ENCODE results near the gene RAP1B.

The RAP1B gene

GRCh38 chr12:68610370-68611093 is at the start of gene RAP1B:
TSS of gene RAP1B (plus strand) at chr12:68610899. CDS start at chr12:68648725, 37,826 bp downstream.
- peak; percentile 89 for DNase-seq

GRCh38 chr12:68561830-68562229 is 48.9 kb upstream of the RAP1B start:
- no peak for DNase-seq

- DNase-seq, result no peak
Measured at GRCh38 chr12:68564166-68564565, 46.5 kb upstream of the RAP1B start.

- DNase-seq, result no peak
Measured at GRCh38 chr12:68565391-68565903, 45.3 kb upstream of the RAP1B start.

- DNase-seq, result no peak
Measured at GRCh38 chr12:68568922-68569569, 41.7 kb upstream of the RAP1B start.

- DNase-seq, result no peak
Measured at GRCh38 chr12:68572661-68573060, 38.0 kb upstream of the RAP1B start.

- no peak for DNase-seq
Measured at GRCh38 chr12:68573406-68573805, 37.3 kb upstream of the RAP1B start.

GRCh38 chr12:68577949-68578348 is 32.8 kb upstream of the RAP1B start:
- no peak for DNase-seq

- no peak for DNase-seq
Measured at GRCh38 chr12:68578765-68579164, 31.9 kb upstream of the RAP1B start.

GRCh38 chr12:68579254-68579653 is 31.4 kb upstream of the RAP1B start:
- no peak for DNase-seq

- no peak for DNase-seq
Measured at GRCh38 chr12:68580911-68581310, 29.8 kb upstream of the RAP1B start.

- DNase-seq, result no peak
Measured at GRCh38 chr12:68581926-68582325, 28.8 kb upstream of the RAP1B start.

- no peak for DNase-seq
Measured at GRCh38 chr12:68585966-68586365, 24.7 kb upstream of the RAP1B start.

- DNase-seq, result no peak
Measured at GRCh38 chr12:68587448-68587873, 23.2 kb upstream of the RAP1B start.

- no peak for DNase-seq
Measured at GRCh38 chr12:68589194-68589593, 21.5 kb upstream of the RAP1B start.

GRCh38 chr12:68591734-68592418 is 18.8 kb upstream of the RAP1B start:
- no peak for DNase-seq

- DNase-seq, result no peak
Measured at GRCh38 chr12:68595241-68595640, 15.5 kb upstream of the RAP1B start.

- DNase-seq, result no peak
Measured at GRCh38 chr12:68601767-68602166, 8.9 kb upstream of the RAP1B start.

GRCh38 chr12:68602720-68603119 is 8.0 kb upstream of the RAP1B start:
- DNase-seq, result no peak

GRCh38 chr12:68608191-68608590 is 2.5 kb upstream of the RAP1B start:
- no peak for DNase-seq

GRCh38 chr12:68609998-68610369 is 715 bp upstream of the RAP1B start:
- DNase-seq, result no peak

- peak; percentile 22 for DNase-seq
Measured at GRCh38 chr12:68611094-68611805, 551 bp downstream of the RAP1B start.

GRCh38 chr12:68611806-68612160 is 1.1 kb downstream of the RAP1B start:
- no peak for DNase-seq

Data from NCI-H1436 (cell line).